Endodermal cell (in vitro differentiated cells): ENCODE measurements around the gene PIR. TPM values are rescaled to one million over a fixed set of nuclear protein-coding genes. Genes with fewer than 3 reads are reported as not detected.

Experiments
- DNase-seq: peaks from one replicate; pipeline ENCODE4 v3.0.0-alpha.2; 2017
- H3K27ac ChIP-seq: 2 replicates; pipeline ENCODE4 v1.5.1; 2013; ENCODE audit warnings: mild to moderate bottlenecking, low read depth, low read length, moderate library complexity
- H3K27me3 ChIP-seq: 2 replicates; pipeline ENCODE4 v1.6.1; 2013; ENCODE audit warnings: mild to moderate bottlenecking, low read length, moderate library complexity; ENCODE audit not compliant: insufficient read depth, control insufficient read depth, poor library complexity, severe bottlenecking
- H3K36me3 ChIP-seq: 2 replicates; pipeline ENCODE4 v1.7.0; 2013; ENCODE audit warnings: mild to moderate bottlenecking, low read length, moderate library complexity; ENCODE audit not compliant: control insufficient read depth, insufficient read depth
- H3K4me1 ChIP-seq: one replicate; pipeline ENCODE4 v1.7.0; 2013; ENCODE audit warnings: low read length; ENCODE audit not compliant: control insufficient read depth, insufficient read depth
- H3K4me3 ChIP-seq: 2 replicates; pipeline ENCODE4 v1.5.1; 2013; ENCODE audit warnings: mild to moderate bottlenecking, low read length, moderate library complexity
- H3K9ac ChIP-seq: 2 replicates; pipeline ENCODE4 v1.6.1; 2013; ENCODE audit warnings: mild to moderate bottlenecking, low read length, moderate library complexity; ENCODE audit not compliant: poor library complexity, severe bottlenecking; ENCODE audit errors: extremely low read depth
- H3K9me3 ChIP-seq: 2 replicates; pipeline ENCODE4 v1.6.1; 2013; ENCODE audit warnings: mild to moderate bottlenecking, low read length, moderate library complexity; ENCODE audit not compliant: control insufficient read depth
- H3K27ac Mint-ChIP-seq: 2 replicates; pipeline ENCODE4 v1.8.0; 2020; ENCODE audit warnings: mixed read lengths
- H3K27me3 Mint-ChIP-seq: 2 replicates; pipeline ENCODE4 v1.8.0; 2021; ENCODE audit warnings: mild to moderate bottlenecking, mixed read lengths; ENCODE audit not compliant: insufficient read depth
- H3K36me3 Mint-ChIP-seq: 2 replicates; pipeline ENCODE4 v1.8.0; 2020; ENCODE audit warnings: low read depth, mixed read lengths
- H3K4me1 Mint-ChIP-seq: 2 replicates; pipeline ENCODE4 v1.8.0; 2020; ENCODE audit warnings: mixed read lengths
- H3K4me3 Mint-ChIP-seq: 2 replicates; pipeline ENCODE4 v1.8.0; 2020; ENCODE audit warnings: mild to moderate bottlenecking, moderate library complexity, mixed read lengths
- H3K9me3 Mint-ChIP-seq: 2 replicates; pipeline ENCODE4 v1.8.0; 2020; ENCODE audit warnings: mild to moderate bottlenecking, mixed read lengths
- CTCF ChIP-seq: fragments of 200-600 bp; sonication (generic); conservative IDR thresholded peaks from 2 replicates; pipeline ENCODE4 v1.5.0; 2021; ENCODE audit warnings: antibody characterized with exemption, mild to moderate bottlenecking
- WGBS, 2 experiments: methylation state at CpG; one replicate each; pipeline versions ENCODE4 v1.1.5 to v1.1.7; 2013; ENCODE audit warnings: missing lambda C conversion rate in 2 of 2, mixed read lengths in 1 of 2; ENCODE audit not compliant: insufficient coverage in 1 of 2, insufficient read length in 1 of 2; 5-methylcytosine and 5-hydroxymethylcytosine counted together
- total RNA-seq, 2 donors: library from RNA; stranded (reverse); fragmentation: NEBNext Ultra II Directional in 1 of 2; extraction: Animal tissue kit (Norgen Biotek cat#: 25700) in 1 of 2; gene quantifications; 2 replicates in 1 of 2; 3 replicates in 1 of 2; pipeline ENCODE4 v1.2.1, GENCODE V29; 2021

The PIR gene
- total RNA-seq, 2 donors from 2014 or later, result 21.0 to 34.2 TPM

- peaks cover 2% of the 10 kb centered on the region for H3K4me1 Mint-ChIP-seq
- no peak overlapping the region for H3K27ac ChIP-seq
- H3K27me3 Mint-ChIP-seq, result no peaks in the 10 kb centered on the region
- DNase-seq, result no peak
- no peaks in the 10 kb centered on the region for H3K36me3 ChIP-seq
- peaks cover 2% of the 10 kb centered on the region for H3K36me3 Mint-ChIP-seq
- H3K4me1 ChIP-seq, result no peaks in the 10 kb centered on the region
- no peak overlapping the region for H3K4me3 ChIP-seq
- H3K27me3 ChIP-seq, result no peaks in the 10 kb centered on the region
- H3K9me3 Mint-ChIP-seq, result no peaks in the 10 kb centered on the region
- H3K4me3 Mint-ChIP-seq, result no peak overlapping the region
- TF ChIP-seq CTCF, result no peak
- H3K27ac Mint-ChIP-seq, result no peak overlapping the region
- H3K9me3 ChIP-seq, result no peaks in the 10 kb centered on the region
- no peak overlapping the region for H3K9ac ChIP-seq
Observed at GRCh38 chrX:15464704-15465103, 28.4 kb downstream of the PIR start.

- Histone ChIP-seq H3K9ac (no peak overlapping the region), H3K4me3 (no peak overlapping the region), H3K9me3 (no peaks in the 10 kb centered on the region), H3K36me3 (no peaks in the 10 kb centered on the region), H3K4me1 (no peaks in the 10 kb centered on the region), H3K27ac (no peak overlapping the region), H3K27me3 (no peaks in the 10 kb centered on the region)
- no peak for DNase-seq
- no peak for TF ChIP-seq CTCF
- H3K27ac Mint-ChIP-seq, result no peak overlapping the region
- WGBS, 2 experiments, result 90% methylated on average over 1 of the region's 1 CpG; no CpG with 5 or more reads in 1 of the 2 experiments
- H3K36me3 Mint-ChIP-seq, result peaks cover 10% of the 10 kb centered on the region
- H3K4me1 Mint-ChIP-seq, result no peaks in the 10 kb centered on the region
- no peaks in the 10 kb centered on the region for H3K27me3 Mint-ChIP-seq
- no peak overlapping the region for H3K4me3 Mint-ChIP-seq
- H3K9me3 Mint-ChIP-seq, result no peaks in the 10 kb centered on the region
Observed at GRCh38 chrX:15451913-15452312, 41.2 kb downstream of the PIR start.

- H3K9me3 Mint-ChIP-seq, result no peaks in the 10 kb centered on the region
- H3K27ac ChIP-seq, result no peak overlapping the region
- no peak overlapping the region for H3K27ac Mint-ChIP-seq
- no peaks in the 10 kb centered on the region for H3K27me3 ChIP-seq
- 90 to 91% methylated on average over 2 to 5 of the region's 5 CpGs for WGBS, 2 experiments
- no peaks in the 10 kb centered on the region for H3K9me3 ChIP-seq
- DNase-seq, result no peak
- H3K4me1 Mint-ChIP-seq, result no peaks in the 10 kb centered on the region
- no peaks in the 10 kb centered on the region for H3K4me1 ChIP-seq
- no peak overlapping the region for H3K9ac ChIP-seq
- H3K36me3 ChIP-seq, result no peaks in the 10 kb centered on the region
- no peak overlapping the region for H3K4me3 Mint-ChIP-seq
- no peak overlapping the region for H3K4me3 ChIP-seq
- no peaks in the 10 kb centered on the region for H3K27me3 Mint-ChIP-seq
- peaks cover 14% of the 10 kb centered on the region for H3K36me3 Mint-ChIP-seq
- no peak for TF ChIP-seq CTCF
Observed at GRCh38 chrX:15448010-15448639, 45.0 kb downstream of the PIR start.
